WTC11 (cell line): ENCODE results near the gene CCND1. TPM values are rescaled to one million over a fixed set of nuclear protein-coding genes. Genes with fewer than 3 reads are reported as not detected.
A peak's percentile ranks its signal among the peaks of the same experiment; 100 is the strongest.

Experiments used
- ATAC-seq: fragments of 200-7000 bp; cut with Tn5 transposase; 2 replicates; pipeline ENCODE4 v1.10.0; 2021; ENCODE audit warnings: mild to moderate bottlenecking, moderate library complexity
- CTCF ChIA-PET: fragments of 300-600 bp; sonication (Branson Sonifier 250); formaldehyde crosslinking; loops from one replicate; lab custom pipeline; 2021; ENCODE audit warnings: antibody characterized with exemption; lab: Charles Lee
- POLR2A ChIA-PET: fragments of 350-600 bp; sonication (Branson Sonifier 250); formaldehyde crosslinking; loops from one replicate; lab custom pipeline; 2021; ENCODE audit warnings: antibody characterized with exemption; lab: Charles Lee
- DNase-seq: peaks from one replicate; pipeline ENCODE4 v3.0.0; 2021; ENCODE audit warnings: low spot score
- H3K27ac Mint-ChIP-seq: 2 replicates; pipeline ENCODE4 v1.8.0; 2021; ENCODE audit warnings: mixed read lengths
- H3K27me3 Mint-ChIP-seq: 2 replicates; pipeline ENCODE4 v1.8.0; 2021; ENCODE audit warnings: low read depth, mild to moderate bottlenecking, moderate library complexity, mixed read lengths
- H3K36me3 Mint-ChIP-seq: 2 replicates; pipeline ENCODE4 v1.8.0; 2021; ENCODE audit warnings: mixed read lengths
- H3K4me1 Mint-ChIP-seq: 2 replicates; pipeline ENCODE4 v1.8.0; 2022; ENCODE audit warnings: mixed read lengths
- H3K4me3 Mint-ChIP-seq: 2 replicates; pipeline ENCODE4 v1.8.0; 2021; ENCODE audit warnings: mild to moderate bottlenecking, moderate library complexity, mixed read lengths
- H3K9me3 Mint-ChIP-seq: 2 replicates; pipeline ENCODE4 v1.8.0; 2021; ENCODE audit warnings: mixed read lengths
- ETV6 ChIP-seq: sonication (generic); formaldehyde crosslinking; IDR thresholded peaks from 2 replicates; pipeline ENCODE4 v1.8.1; 2022; ENCODE audit warnings: mild to moderate bottlenecking, missing genetic modification reagents
- GABPB1 ChIP-seq: sonication (generic); formaldehyde crosslinking; IDR thresholded peaks from 2 replicates; pipeline ENCODE4 v1.8.1; 2023; ENCODE audit warnings: mild to moderate bottlenecking, missing genetic modification reagents
- GTF2I ChIP-seq: fragments of 250-450 bp; sonication (Bioruptor Pico); conservative IDR thresholded peaks from 2 replicates; pipeline ENCODE4 v1.4.0; 2021; ENCODE audit warnings: mild to moderate bottlenecking
- JUN ChIP-seq: sonication (generic); formaldehyde crosslinking; IDR thresholded peaks from 2 replicates; pipeline ENCODE4 v1.8.0; 2023; ENCODE audit warnings: mild to moderate bottlenecking, missing genetic modification reagents
- MXD4 ChIP-seq: fragments of 250-450 bp; sonication (Bioruptor Pico); IDR thresholded peaks from 2 replicates; pipeline ENCODE4 v1.8.0; 2021; ENCODE audit warnings: mild to moderate bottlenecking, moderate library complexity, borderline replicate concordance
- MYBL2 ChIP-seq: sonication (generic); formaldehyde crosslinking; IDR thresholded peaks from 2 replicates; pipeline ENCODE4 v1.8.1; 2023; ENCODE audit warnings: mild to moderate bottlenecking, moderate library complexity, missing genetic modification reagents
- NR3C1 ChIP-seq: sonication (generic); formaldehyde crosslinking; conservative IDR thresholded peaks from 2 replicates; pipeline ENCODE4 v1.8.1; 2023; ENCODE audit warnings: low read depth, mild to moderate bottlenecking, missing genetic modification reagents
- RELA ChIP-seq: sonication (generic); formaldehyde crosslinking; IDR thresholded peaks from 2 replicates; pipeline ENCODE4 v1.8.1; 2022; ENCODE audit warnings: missing genetic modification reagents, mild to moderate bottlenecking, borderline replicate concordance
- RORB ChIP-seq: fragments of 250-450 bp; sonication (Bioruptor Pico); IDR thresholded peaks from 2 replicates; pipeline ENCODE4 v1.9.0; 2021; ENCODE audit warnings: mild to moderate bottlenecking
- SMAD3 ChIP-seq: sonication (generic); formaldehyde crosslinking; IDR thresholded peaks from 2 replicates; pipeline ENCODE4 v1.8.0; 2022; ENCODE audit warnings: missing genetic modification reagents, mild to moderate bottlenecking, borderline replicate concordance
- SP1 ChIP-seq: sonication (generic); formaldehyde crosslinking; conservative IDR thresholded peaks from 2 replicates; pipeline ENCODE4 v1.8.1; 2022; ENCODE audit warnings: missing genetic modification reagents
- TCF7 ChIP-seq: sonication (generic); formaldehyde crosslinking; IDR thresholded peaks from 2 replicates; pipeline ENCODE4 v1.8.0; 2022; ENCODE audit warnings: mild to moderate bottlenecking, low read depth, missing genetic modification reagents, moderate library complexity
- TEAD1 ChIP-seq: sonication (generic); formaldehyde crosslinking; IDR thresholded peaks from 2 replicates; pipeline ENCODE4 v1.8.0; 2022; ENCODE audit warnings: mild to moderate bottlenecking, missing genetic modification reagents
- TEAD4 ChIP-seq: sonication (generic); formaldehyde crosslinking; IDR thresholded peaks from 2 replicates; pipeline ENCODE4 v1.8.0; 2022; ENCODE audit warnings: mild to moderate bottlenecking, missing genetic modification reagents
- ZNF138 ChIP-seq: sonication (generic); formaldehyde crosslinking; conservative IDR thresholded peaks from 2 replicates; pipeline ENCODE4 v1.8.1; 2022; ENCODE audit warnings: mild to moderate bottlenecking, moderate library complexity, missing genetic modification reagents
- ZNF232 ChIP-seq: sonication (generic); formaldehyde crosslinking; IDR thresholded peaks from 2 replicates; pipeline ENCODE4 v1.8.0; 2022; ENCODE audit warnings: mild to moderate bottlenecking, missing genetic modification reagents
- ZNF317 ChIP-seq: sonication (generic); formaldehyde crosslinking; IDR thresholded peaks from 2 replicates; pipeline ENCODE4 v1.8.1; 2023; ENCODE audit warnings: low read depth, mild to moderate bottlenecking, moderate library complexity, missing genetic modification reagents, borderline replicate concordance
- ZNF423 ChIP-seq: fragments of 250-450 bp; sonication (Bioruptor Pico); IDR thresholded peaks from 2 replicates; pipeline ENCODE4 v2.1.2; 2022; ENCODE audit warnings: mild to moderate bottlenecking, moderate library complexity
- total RNA-seq: library from RNA; stranded (reverse); gene quantifications from 3 replicates; pipeline ENCODE4 v1.2.3, GENCODE V29; 2021
- TF ChIP-seq, protein P1 (sequence below): fragments of 250-450 bp; sonication (Bioruptor Pico); IDR thresholded peaks from 2 replicates; pipeline ENCODE4 v1.9.0; 2021; ENCODE audit warnings: mild to moderate bottlenecking, borderline replicate concordance
- TF ChIP-seq, protein P2 (sequence below): sonication (generic); formaldehyde crosslinking; IDR thresholded peaks from 2 replicates; pipeline ENCODE4 v1.8.0; 2022; ENCODE audit warnings: mild to moderate bottlenecking, missing genetic modification reagents
- TF ChIP-seq, protein P3 (sequence below): sonication (generic); formaldehyde crosslinking; IDR thresholded peaks from 2 replicates; pipeline ENCODE4 v1.8.1; 2022; ENCODE audit warnings: missing genetic modification reagents, borderline replicate concordance
- TF ChIP-seq, protein P4 (sequence below): fragments of 250-450 bp; sonication (Bioruptor Pico); IDR thresholded peaks from 2 replicates; pipeline ENCODE4 v1.9.0; 2021; ENCODE audit warnings: mild to moderate bottlenecking
- TF ChIP-seq, protein P5 (sequence below): sonication (generic); formaldehyde crosslinking; IDR thresholded peaks from 2 replicates; pipeline ENCODE4 v1.8.1; 2023; ENCODE audit warnings: mild to moderate bottlenecking, moderate library complexity, missing genetic modification reagents
- TF ChIP-seq, protein P6 (sequence below): sonication (generic); formaldehyde crosslinking; IDR thresholded peaks from 2 replicates; pipeline ENCODE4 v1.8.1; 2022; ENCODE audit warnings: mild to moderate bottlenecking, moderate library complexity, missing genetic modification reagents
- TF ChIP-seq, protein P7 (sequence below): sonication (generic); formaldehyde crosslinking; conservative IDR thresholded peaks from 2 replicates; pipeline ENCODE4 v1.8.1; 2023; ENCODE audit warnings: mild to moderate bottlenecking, low read depth, missing genetic modification reagents, moderate library complexity
- TF ChIP-seq, protein P8 (sequence below): sonication (generic); formaldehyde crosslinking; IDR thresholded peaks from 2 replicates; pipeline ENCODE4 v1.8.0; 2023; ENCODE audit warnings: missing genetic modification reagents

The CCND1 gene
- total RNA-seq, 1 experiment from 2014 or later = 212 TPM

DNA sequence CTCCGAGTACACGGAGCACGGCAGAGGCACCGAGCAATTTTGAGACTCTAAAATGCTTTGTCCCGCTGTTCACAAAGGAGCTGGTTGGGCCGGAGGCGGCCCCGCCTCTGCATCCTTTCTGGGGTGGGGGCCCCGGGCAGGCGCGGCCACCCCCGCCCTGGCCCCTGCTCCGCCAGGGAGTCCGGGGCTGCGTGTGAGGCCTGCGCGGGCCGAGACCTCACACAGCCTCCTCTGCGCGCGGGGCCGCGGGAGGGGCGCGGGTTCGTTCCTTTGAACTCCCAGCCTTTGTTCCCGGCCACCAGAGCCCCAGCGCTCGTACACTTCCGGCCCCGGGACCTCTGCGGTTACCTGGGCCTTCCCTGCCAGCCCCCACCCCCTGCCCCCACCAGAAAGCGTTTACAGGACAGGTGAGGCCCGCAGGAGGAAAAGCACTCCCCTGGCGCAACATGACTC, 61.3 kb downstream of the CCND1 start:
- ChIA-PET POLR2A (no interaction called here), CTCF (interaction anchor here (0.6 to 1.5 kb wide), 5 partner anchors 32 to 216 kb away, joined by 3 to 4 read pairs (median 3); no protein-coding TSS in a partner anchor)
- peak overlapping the region; percentile 96 for H3K27ac Mint-ChIP-seq
- peak; percentile 8 for ATAC-seq
- H3K27me3 Mint-ChIP-seq = peaks cover 7% of the 10 kb centered on the region
- no peaks in the 10 kb centered on the region for H3K9me3 Mint-ChIP-seq
- H3K4me1 Mint-ChIP-seq = peaks cover 53% of the 10 kb centered on the region
- peak overlapping the region; percentile 83 for H3K4me3 Mint-ChIP-seq
- H3K36me3 Mint-ChIP-seq = peaks cover 13% of the 10 kb centered on the region
- DNase-seq = peak; percentile 75
- 0 out of 2 replicates have a peak, but pooled peaks have one; percentile 34 for TF ChIP-seq GABPB1
- no peak for TF ChIP-seq JUN (CRISPR knock-in tag)
- TF ChIP-seq ETV6 (CRISPR knock-in tag) = peak; percentile 26
- TF ChIP-seq, protein P1, sequence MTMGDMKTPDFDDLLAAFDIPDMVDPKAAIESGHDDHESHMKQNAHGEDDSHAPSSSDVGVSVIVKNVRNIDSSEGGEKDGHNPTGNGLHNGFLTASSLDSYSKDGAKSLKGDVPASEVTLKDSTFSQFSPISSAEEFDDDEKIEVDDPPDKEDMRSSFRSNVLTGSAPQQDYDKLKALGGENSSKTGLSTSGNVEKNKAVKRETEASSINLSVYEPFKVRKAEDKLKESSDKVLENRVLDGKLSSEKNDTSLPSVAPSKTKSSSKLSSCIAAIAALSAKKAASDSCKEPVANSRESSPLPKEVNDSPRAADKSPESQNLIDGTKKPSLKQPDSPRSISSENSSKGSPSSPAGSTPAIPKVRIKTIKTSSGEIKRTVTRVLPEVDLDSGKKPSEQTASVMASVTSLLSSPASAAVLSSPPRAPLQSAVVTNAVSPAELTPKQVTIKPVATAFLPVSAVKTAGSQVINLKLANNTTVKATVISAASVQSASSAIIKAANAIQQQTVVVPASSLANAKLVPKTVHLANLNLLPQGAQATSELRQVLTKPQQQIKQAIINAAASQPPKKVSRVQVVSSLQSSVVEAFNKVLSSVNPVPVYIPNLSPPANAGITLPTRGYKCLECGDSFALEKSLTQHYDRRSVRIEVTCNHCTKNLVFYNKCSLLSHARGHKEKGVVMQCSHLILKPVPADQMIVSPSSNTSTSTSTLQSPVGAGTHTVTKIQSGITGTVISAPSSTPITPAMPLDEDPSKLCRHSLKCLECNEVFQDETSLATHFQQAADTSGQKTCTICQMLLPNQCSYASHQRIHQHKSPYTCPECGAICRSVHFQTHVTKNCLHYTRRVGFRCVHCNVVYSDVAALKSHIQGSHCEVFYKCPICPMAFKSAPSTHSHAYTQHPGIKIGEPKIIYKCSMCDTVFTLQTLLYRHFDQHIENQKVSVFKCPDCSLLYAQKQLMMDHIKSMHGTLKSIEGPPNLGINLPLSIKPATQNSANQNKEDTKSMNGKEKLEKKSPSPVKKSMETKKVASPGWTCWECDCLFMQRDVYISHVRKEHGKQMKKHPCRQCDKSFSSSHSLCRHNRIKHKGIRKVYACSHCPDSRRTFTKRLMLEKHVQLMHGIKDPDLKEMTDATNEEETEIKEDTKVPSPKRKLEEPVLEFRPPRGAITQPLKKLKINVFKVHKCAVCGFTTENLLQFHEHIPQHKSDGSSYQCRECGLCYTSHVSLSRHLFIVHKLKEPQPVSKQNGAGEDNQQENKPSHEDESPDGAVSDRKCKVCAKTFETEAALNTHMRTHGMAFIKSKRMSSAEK (CRISPR knock-in tag) = no peak
- TF ChIP-seq RORB (CRISPR knock-in tag) = no peak
- no peak for TF ChIP-seq MYBL2 (CRISPR knock-in tag)
- TF ChIP-seq ZNF232 (CRISPR knock-in tag) = no peak
- no peak for TF ChIP-seq NR3C1 (CRISPR knock-in tag)
- TF ChIP-seq, protein P2, sequence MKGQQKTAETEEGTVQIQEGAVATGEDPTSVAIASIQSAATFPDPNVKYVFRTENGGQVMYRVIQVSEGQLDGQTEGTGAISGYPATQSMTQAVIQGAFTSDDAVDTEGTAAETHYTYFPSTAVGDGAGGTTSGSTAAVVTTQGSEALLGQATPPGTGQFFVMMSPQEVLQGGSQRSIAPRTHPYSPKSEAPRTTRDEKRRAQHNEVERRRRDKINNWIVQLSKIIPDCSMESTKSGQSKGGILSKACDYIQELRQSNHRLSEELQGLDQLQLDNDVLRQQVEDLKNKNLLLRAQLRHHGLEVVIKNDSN = no peak
- no peak for TF ChIP-seq MXD4 (CRISPR knock-in tag)
- no peak for TF ChIP-seq SP1 (CRISPR knock-in tag)
- no peak for TF ChIP-seq ZNF138
- TF ChIP-seq, protein P3, sequence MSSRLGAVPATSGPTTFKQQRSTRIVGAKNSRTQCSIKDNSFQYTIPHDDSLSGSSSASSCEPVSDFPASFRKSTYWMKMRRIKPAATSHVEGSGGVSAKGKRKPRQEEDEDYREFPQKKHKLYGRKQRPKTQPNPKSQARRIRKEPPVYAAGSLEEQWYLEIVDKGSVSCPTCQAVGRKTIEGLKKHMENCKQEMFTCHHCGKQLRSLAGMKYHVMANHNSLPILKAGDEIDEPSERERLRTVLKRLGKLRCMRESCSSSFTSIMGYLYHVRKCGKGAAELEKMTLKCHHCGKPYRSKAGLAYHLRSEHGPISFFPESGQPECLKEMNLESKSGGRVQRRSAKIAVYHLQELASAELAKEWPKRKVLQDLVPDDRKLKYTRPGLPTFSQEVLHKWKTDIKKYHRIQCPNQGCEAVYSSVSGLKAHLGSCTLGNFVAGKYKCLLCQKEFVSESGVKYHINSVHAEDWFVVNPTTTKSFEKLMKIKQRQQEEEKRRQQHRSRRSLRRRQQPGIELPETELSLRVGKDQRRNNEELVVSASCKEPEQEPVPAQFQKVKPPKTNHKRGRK = no peak
- TF ChIP-seq, protein P4, sequence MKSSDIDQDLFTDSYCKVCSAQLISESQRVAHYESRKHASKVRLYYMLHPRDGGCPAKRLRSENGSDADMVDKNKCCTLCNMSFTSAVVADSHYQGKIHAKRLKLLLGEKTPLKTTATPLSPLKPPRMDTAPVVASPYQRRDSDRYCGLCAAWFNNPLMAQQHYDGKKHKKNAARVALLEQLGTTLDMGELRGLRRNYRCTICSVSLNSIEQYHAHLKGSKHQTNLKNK = no peak
- TF ChIP-seq, protein P5, sequence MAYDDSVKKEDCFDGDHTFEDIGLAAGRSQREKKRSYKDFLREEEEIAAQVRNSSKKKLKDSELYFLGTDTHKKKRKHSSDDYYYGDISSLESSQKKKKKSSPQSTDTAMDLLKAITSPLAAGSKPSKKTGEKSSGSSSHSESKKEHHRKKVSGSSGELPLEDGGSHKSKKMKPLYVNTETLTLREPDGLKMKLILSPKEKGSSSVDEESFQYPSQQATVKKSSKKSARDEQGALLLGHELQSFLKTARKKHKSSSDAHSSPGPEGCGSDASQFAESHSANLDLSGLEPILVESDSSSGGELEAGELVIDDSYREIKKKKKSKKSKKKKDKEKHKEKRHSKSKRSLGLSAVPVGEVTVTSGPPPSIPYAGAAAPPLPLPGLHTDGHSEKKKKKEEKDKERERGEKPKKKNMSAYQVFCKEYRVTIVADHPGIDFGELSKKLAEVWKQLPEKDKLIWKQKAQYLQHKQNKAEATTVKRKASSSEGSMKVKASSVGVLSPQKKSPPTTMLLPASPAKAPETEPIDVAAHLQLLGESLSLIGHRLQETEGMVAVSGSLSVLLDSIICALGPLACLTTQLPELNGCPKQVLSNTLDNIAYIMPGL (CRISPR knock-in tag) = 0 out of 2 replicates have a peak, but pooled peaks have one; percentile 11
- no peak for TF ChIP-seq TEAD4
- TF ChIP-seq SMAD3 (CRISPR knock-in tag) = no peak
- no peak for TF ChIP-seq RELA (CRISPR knock-in tag)
- TF ChIP-seq, protein P6, sequence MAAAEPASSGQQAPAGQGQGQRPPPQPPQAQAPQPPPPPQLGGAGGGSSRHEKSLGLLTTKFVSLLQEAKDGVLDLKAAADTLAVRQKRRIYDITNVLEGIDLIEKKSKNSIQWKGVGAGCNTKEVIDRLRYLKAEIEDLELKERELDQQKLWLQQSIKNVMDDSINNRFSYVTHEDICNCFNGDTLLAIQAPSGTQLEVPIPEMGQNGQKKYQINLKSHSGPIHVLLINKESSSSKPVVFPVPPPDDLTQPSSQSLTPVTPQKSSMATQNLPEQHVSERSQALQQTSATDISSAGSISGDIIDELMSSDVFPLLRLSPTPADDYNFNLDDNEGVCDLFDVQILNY (CRISPR knock-in tag) = no peak; the same call in 1 of the 2 replicates
- TF ChIP-seq, protein P7, sequence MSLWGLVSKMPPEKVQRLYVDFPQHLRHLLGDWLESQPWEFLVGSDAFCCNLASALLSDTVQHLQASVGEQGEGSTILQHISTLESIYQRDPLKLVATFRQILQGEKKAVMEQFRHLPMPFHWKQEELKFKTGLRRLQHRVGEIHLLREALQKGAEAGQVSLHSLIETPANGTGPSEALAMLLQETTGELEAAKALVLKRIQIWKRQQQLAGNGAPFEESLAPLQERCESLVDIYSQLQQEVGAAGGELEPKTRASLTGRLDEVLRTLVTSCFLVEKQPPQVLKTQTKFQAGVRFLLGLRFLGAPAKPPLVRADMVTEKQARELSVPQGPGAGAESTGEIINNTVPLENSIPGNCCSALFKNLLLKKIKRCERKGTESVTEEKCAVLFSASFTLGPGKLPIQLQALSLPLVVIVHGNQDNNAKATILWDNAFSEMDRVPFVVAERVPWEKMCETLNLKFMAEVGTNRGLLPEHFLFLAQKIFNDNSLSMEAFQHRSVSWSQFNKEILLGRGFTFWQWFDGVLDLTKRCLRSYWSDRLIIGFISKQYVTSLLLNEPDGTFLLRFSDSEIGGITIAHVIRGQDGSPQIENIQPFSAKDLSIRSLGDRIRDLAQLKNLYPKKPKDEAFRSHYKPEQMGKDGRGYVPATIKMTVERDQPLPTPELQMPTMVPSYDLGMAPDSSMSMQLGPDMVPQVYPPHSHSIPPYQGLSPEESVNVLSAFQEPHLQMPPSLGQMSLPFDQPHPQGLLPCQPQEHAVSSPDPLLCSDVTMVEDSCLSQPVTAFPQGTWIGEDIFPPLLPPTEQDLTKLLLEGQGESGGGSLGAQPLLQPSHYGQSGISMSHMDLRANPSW (CRISPR knock-in tag) = no peak
- TF ChIP-seq ZNF423 (CRISPR knock-in tag) = no peak
- TF ChIP-seq TEAD1 = peak; percentile 15; the same call in 1 of the 2 replicates
- no peak for TF ChIP-seq TCF7 (CRISPR knock-in tag)
- no peak for TF ChIP-seq GTF2I (CRISPR knock-in tag)
- TF ChIP-seq, protein P8, sequence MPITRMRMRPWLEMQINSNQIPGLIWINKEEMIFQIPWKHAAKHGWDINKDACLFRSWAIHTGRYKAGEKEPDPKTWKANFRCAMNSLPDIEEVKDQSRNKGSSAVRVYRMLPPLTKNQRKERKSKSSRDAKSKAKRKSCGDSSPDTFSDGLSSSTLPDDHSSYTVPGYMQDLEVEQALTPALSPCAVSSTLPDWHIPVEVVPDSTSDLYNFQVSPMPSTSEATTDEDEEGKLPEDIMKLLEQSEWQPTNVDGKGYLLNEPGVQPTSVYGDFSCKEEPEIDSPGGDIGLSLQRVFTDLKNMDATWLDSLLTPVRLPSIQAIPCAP (CRISPR knock-in tag) = no peak
- TF ChIP-seq ZNF317 = no peak
